ENCODE measurements around the gene MAP4K4. TPM values are rescaled to one million over a fixed set of nuclear protein-coding genes. Genes with fewer than 3 reads are reported as not detected.

Gene MAP4K4
- polyA plus RNA-seq, 1 experiment = 158 TPM

- H3K4me3 ChIP-seq (ENCODE audit: low read depth, low read length) = no peak overlapping the region
- ChIA-PET CTCF (no interaction called here), POLR2A (interaction anchor here (0.6 kb wide), 1 partner anchor 29 kb away, joined by 3 read pairs; no protein-coding TSS in a partner anchor)
- no peak overlapping the region for H3K27ac ChIP-seq (ENCODE audit: low read depth, low read length)
- DNase-seq (ENCODE audit: low read depth, low spot score) = no peak
- H3K27me3 ChIP-seq (ENCODE audit: control insufficient read depth, insufficient read depth, low read length) = no peaks in the 10 kb centered on the region
- TF ChIP-seq CTCF (IDR thresholded peaks at IDR 0.05; ENCODE audit: low read depth, low read length) = no peak
- H3K9me3 ChIP-seq (ENCODE audit: control insufficient read depth, insufficient read depth, low read length) = peaks cover 2% of the 10 kb centered on the region
Observed at GRCh38 chr2:101675512-101675911, 22.0 kb upstream of the MAP4K4 start.

- Histone ChIP-seq H3K9me3 (ENCODE audit: control insufficient read depth, insufficient read depth, low read length) (peaks cover 2% of the 10 kb centered on the region), H3K4me3 (ENCODE audit: low read depth, low read length) (no peak overlapping the region), H3K27me3 (ENCODE audit: control insufficient read depth, insufficient read depth, low read length) (no peaks in the 10 kb centered on the region), H3K27ac (ENCODE audit: low read depth, low read length) (no peak overlapping the region)
- ChIA-PET POLR2A (no interaction called here), CTCF (no interaction called here)
- DNase-seq (ENCODE audit: low read depth, low spot score) = no peak
- TF ChIP-seq CTCF (IDR thresholded peaks at IDR 0.05; ENCODE audit: low read depth, low read length) = no peak
Observed at GRCh38 chr2:101676674-101677073, 20.8 kb upstream of the MAP4K4 start.

GRCh38 chr2:101677658-101678057, 19.8 kb upstream of the MAP4K4 start:
- DNase-seq (ENCODE audit: low read depth, low spot score) = no peak
- Histone ChIP-seq H3K27ac (ENCODE audit: low read depth, low read length) (no peak overlapping the region), H3K9me3 (ENCODE audit: control insufficient read depth, insufficient read depth, low read length) (peaks cover 2% of the 10 kb centered on the region; the same call in 1 of the 2 replicates), H3K4me3 (ENCODE audit: low read depth, low read length) (no peak overlapping the region), H3K27me3 (ENCODE audit: control insufficient read depth, insufficient read depth, low read length) (no peaks in the 10 kb centered on the region)
- ChIA-PET POLR2A (no interaction called here), CTCF (no interaction called here)
- TF ChIP-seq CTCF (IDR thresholded peaks at IDR 0.05; ENCODE audit: low read depth, low read length) = no peak

- Histone ChIP-seq H3K9me3 (ENCODE audit: control insufficient read depth, insufficient read depth, low read length) (peaks cover 2% of the 10 kb centered on the region; the same call in 1 of the 2 replicates), H3K27me3 (ENCODE audit: control insufficient read depth, insufficient read depth, low read length) (no peaks in the 10 kb centered on the region), H3K27ac (ENCODE audit: low read depth, low read length) (no peak overlapping the region), H3K4me3 (ENCODE audit: low read depth, low read length) (no peak overlapping the region)
- ChIA-PET POLR2A (no interaction called here), CTCF (no interaction called here)
- no peak for DNase-seq (ENCODE audit: low read depth, low spot score)
- no peak for TF ChIP-seq CTCF (IDR thresholded peaks at IDR 0.05; ENCODE audit: low read depth, low read length)
Observed at GRCh38 chr2:101678379-101678778, 19.1 kb upstream of the MAP4K4 start.

GRCh38 chr2:101679037-101679726, 18.3 kb upstream of the MAP4K4 start:
- no peak overlapping the region for H3K27ac ChIP-seq (ENCODE audit: low read depth, low read length)
- no peak for TF ChIP-seq CTCF (IDR thresholded peaks at IDR 0.05; ENCODE audit: low read depth, low read length)
- H3K4me3 ChIP-seq (ENCODE audit: low read depth, low read length) = no peak overlapping the region
- ChIA-PET POLR2A (no interaction called here), CTCF (no interaction called here)
- H3K27me3 ChIP-seq (ENCODE audit: control insufficient read depth, insufficient read depth, low read length) = no peaks in the 10 kb centered on the region
- no peaks in the 10 kb centered on the region for H3K9me3 ChIP-seq (ENCODE audit: control insufficient read depth, insufficient read depth, low read length)
- DNase-seq (ENCODE audit: low read depth, low spot score) = peak; percentile 41

Measured in AG04450 (cell line).